GM19351 (cell line): ENCODE measurements around the gene SECISBP2L.

Experiments
- ATAC-seq: cut with Tn5 transposase; IDR thresholded peaks from one replicate; pipeline ENCODE4 v1.9.1; 2021; ENCODE audit warnings: mild to moderate bottlenecking, moderate library complexity; ENCODE audit not compliant: unreplicated experiment

SECISBP2L gene

DNA sequence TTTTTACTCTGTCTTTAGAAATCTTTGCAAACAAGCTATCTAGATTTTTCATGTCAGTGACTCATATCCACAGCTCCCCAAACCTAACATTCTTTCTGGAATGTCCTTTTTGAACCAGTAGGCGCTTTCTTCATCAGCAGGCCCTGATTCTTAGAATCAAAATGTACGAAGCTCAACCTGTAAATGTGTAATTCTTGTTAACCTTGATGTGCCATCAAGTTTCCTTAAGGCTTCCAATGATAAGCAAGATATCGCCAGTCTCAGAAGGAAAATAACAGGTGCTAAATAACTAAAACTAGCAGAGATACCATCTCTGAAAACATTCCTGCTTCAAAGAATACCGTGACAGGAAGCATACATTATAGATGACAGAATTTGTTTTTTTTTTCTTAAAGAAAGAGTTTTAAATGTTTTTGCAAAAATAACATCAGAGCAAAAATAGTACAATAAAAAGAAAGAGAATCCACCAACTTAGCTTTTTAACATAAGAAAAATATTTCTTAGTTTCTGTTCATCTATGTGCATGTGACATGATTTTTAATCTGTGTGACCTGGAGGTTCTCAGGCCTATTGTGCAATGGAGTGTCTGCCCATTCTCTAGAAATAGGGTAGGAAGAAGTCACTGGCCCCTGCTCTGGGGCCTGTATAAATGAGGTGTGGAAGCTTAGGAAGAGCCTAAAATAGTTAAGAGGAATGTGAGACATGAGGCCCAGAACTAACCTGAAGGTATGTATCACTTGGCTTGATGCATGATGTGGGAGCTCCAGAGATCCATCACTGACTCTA lies 14.7 kb upstream of the SECISBP2L start:
- ATAC-seq, result no peak

DNA sequence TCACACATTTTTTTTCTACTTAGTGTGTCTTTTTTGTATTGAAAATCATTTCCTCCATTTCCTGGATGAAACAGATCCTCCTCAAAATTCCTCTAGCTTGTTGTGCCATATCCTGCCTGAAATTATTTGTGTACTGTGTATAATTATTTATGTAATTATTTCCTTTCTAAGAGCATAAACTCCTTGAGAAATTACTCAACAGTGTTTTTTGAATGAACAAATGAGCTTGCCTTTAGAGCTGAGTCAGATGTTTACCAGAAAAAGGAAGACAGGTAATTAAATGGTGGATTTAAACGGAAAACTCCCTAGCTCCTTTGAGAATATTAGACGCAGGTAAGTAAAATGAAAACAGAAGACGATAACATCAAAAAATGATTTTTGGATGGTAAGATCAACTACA lies 13.2 kb upstream of the SECISBP2L start:
- ATAC-seq, result no peak

DNA sequence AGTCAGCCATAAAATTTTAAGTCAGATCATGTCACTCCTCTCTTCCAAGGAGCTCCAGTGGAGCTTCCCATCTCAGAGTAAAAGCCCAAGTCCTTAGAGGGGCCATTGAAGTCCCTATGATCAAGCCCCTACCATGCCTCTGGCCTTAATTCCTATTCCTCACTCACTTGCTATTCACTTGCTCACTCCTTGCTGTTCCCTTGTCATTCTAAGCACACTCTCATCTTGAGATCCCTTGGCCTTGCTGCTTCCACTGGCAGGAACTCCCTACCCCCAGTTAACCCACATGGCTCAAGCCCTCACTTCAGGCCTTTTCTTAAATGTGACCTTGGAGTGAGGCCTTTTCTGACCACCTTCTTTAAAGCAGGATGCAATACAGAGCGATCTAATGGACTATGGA lies 12.3 kb upstream of the SECISBP2L start:
- no peak for ATAC-seq

DNA sequence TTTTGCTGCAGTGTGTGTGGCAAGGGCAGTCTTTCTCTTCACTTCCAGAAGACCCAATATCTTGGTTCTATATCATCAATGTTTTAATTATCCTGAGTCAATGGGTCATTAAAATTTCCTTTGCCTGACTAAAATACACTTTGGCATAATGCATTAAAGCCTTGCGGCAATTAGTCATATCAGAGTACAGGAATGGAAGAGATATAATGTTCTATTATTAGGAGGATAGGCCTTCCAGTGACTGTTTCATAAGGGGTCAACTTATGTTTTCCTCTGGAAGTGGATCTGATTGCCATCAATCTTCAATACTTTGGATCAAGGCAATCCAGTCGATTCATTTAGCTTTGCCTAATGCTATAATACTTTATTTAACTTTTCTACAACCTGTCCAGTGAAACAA lies 9.4 kb upstream of the SECISBP2L start:
- no peak for ATAC-seq

DNA sequence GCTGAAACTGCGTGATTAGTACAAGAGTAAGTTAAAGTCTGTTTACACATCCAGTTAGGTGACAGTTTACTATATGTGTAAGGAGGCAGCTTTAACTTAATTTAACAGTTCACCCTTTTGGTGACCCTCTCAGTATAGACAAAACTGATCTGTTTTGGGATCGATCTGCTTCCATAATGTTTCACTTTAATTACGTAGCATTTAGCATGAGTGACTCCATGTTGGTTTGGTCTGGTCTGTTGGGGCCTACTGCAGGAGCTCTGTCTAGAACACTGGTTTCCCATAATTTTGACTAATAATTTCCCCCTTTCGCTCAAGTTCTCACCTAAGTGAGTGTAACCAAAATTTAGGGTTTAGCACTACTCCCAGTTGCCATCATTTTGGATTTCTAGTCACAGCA lies 6.4 kb upstream of the SECISBP2L start:
- ATAC-seq, result no peak

DNA sequence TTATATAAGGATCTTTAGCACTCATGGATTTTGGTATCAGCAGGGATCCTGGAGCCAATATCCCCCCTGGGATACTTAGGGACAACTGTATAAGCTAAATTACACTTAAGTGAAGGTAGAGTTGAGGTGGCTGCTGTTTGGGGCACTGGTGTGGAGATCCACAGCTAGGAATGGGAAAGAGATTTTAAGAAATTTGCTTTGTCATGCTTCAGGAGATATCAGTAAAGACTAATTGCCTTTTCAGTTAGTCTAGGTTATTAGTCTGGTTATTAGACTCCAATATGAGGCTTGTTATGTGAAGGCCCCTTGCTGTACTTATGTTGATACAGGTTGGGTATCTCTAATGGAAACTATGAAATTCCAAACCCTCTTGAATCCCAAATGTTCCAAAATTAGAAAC lies 1.2 kb upstream of the SECISBP2L start:
- ATAC-seq, result no peak

DNA sequence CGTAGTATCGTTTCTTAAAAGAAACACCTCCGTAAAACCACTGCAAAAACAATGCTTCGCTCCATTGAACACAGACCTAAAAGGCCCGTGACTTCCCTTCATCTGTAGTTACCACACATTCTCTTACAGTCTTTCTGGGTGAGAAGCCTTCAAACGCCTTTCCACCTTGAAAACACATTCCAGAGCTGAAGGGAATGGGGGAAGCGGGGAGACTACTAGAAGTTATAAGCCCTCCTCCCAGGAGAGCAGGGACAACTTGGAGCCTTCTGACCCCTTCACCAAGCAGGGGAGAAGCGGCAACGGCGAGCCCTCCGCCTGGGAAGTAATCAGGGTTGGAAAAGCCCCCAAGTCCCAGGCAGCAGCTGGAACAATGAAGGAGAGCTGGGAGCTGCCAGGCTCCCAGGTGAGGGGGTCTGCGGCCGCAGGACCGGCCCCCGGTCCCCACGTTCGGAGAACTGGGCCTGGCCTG lies 461 bp downstream of the SECISBP2L start:
- peak; percentile 40 for ATAC-seq

DNA sequence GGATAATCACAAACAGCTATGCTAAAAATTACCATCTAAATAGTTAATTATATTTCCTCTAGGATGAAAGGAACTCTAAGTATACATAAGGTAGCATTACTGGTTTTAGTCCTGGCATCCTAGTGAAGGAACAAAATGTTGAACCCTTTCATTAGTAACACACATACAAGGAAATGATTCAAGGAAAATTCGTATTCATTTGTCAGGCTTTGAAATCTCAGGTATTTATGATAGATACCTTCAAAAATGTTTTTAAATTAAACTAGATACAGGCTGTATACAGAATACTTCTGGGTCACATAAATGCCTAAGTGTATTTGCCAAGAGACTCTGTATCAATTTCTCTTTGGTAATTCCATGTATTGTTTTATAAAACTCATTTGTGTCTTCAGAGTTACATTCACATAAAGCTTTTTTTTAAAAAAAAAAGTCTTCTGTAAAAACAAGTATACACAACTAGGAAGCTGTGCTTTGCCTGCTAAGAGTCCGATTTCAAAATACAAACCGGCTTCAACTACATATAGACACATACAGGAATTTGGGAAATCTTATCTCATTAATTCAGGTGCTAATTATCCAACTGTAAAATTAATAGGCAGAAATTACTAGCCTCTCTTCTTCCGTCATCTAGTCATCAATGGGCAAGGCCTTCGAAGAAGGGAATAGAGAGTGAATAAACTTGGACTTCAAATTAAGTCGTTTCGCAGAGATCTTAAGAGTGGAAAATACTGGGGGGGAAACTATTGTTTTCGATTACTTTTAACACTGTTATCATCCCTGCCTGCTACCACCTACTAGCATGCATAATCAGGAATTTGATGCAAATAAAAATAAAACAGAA lies 1.3 kb downstream of the SECISBP2L start:
- no peak for ATAC-seq

DNA sequence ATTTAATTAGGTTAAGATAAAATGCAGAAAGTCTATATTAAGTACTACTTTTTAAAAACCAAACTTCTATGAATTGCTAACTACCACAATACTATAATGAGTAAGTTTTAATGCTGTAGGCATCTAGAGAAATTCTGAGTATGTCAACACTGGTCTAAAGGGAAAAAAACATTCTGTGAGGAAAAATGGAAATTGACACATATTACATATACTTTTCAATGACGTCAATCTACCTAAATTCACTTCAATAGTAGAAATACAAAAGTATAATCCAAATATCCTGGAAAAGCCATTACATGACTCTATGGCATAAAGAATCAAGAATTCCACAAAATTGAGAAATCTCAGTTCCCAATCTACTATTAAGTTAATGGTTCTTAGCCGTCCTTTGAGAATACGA lies 2.2 kb downstream of the SECISBP2L start:
- no peak for ATAC-seq

DNA sequence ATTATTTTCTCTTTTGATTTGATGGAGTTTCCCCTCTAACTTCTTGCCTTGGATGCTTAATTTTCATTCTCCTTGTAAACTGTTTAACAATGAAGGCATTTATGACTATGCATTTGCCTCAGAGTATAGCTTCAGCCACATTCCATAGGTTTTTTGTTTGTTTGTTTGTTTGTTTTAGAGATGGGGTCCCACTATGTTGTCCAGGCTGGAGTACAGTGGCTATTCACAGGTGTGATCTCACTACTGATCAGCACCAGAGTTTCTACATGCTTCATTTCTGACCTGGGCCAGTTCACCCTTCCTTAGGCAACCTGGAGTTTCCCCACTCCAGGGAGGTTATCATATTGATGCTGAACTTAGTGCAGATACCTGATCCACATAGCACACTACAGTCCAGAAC lies 4.1 kb downstream of the SECISBP2L start:
- ATAC-seq, result no peak

DNA sequence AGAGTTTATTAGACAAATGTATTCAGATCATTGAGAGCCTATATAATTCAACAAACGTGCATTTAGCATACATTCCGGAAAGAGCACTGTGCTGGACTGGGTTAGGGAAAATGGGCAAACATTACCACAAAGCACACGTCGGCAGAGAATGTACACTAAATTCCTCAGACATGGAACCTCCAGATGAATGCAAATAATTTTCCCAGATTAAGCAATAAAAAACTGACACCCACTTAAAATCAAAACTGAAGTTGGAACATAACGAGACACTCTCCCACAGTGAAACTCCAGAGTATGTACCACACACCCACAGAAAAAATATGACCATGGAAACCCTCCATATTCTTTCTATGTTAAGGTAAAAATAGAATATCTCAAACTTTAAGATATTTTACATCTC lies 4.8 kb downstream of the SECISBP2L start:
- no peak for ATAC-seq

DNA sequence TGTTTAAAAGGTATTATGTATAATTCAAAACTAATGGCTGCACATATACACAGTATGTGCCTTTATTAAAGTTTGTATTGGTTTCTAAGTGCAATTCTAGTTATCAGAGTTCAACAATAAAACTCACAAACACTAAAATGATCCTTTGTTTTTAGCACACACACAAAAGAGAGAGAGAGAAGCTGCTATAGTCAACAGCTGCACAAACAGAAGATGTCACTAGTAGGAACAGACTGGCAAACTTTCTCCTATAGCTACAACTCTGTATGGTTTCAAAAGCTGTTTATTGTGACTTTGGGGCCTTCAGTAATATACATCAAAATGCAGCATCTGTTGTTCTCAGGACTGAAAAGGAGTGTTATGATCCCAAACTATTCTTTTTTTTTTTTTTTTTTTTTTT lies 6.1 kb downstream of the SECISBP2L start:
- no peak for ATAC-seq

DNA sequence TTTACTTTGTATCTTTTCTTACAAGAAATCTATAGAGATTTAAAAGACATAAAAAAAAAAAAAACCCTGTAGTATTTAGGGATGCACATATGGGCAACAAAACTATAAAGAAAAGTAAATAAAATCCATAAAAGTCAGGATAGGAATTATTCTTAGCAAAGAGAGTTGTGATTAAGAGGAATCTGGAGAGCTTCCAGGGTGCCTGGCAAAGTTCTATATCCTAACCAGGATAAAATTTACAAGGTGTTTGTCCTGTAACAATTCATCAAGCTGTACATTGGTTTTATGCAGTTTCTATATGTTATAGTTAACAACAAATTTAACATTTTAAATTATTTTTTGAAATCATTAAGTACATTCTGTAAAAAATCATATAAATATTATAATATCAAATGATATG lies 7.9 kb downstream of the SECISBP2L start:
- no peak for ATAC-seq

DNA sequence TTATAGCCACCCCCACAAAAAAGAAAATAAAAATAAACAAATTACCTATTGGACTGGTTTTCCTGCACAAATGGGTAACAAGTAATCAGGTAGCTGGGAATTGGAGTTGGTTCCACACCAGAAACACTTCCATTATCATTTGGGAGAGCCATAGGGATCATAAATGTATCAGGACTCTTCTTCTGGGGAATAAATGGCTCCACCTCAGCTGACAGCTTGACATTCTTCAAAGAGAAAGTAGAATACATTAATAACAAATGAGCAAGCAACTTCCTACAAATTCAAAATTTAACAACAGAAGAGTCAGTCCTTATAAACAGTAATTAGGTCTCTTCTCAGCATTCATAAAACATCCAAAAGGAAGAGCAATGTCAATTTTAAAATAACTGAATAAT lies 8.7 kb downstream of the SECISBP2L start:
- no peak for ATAC-seq

DNA sequence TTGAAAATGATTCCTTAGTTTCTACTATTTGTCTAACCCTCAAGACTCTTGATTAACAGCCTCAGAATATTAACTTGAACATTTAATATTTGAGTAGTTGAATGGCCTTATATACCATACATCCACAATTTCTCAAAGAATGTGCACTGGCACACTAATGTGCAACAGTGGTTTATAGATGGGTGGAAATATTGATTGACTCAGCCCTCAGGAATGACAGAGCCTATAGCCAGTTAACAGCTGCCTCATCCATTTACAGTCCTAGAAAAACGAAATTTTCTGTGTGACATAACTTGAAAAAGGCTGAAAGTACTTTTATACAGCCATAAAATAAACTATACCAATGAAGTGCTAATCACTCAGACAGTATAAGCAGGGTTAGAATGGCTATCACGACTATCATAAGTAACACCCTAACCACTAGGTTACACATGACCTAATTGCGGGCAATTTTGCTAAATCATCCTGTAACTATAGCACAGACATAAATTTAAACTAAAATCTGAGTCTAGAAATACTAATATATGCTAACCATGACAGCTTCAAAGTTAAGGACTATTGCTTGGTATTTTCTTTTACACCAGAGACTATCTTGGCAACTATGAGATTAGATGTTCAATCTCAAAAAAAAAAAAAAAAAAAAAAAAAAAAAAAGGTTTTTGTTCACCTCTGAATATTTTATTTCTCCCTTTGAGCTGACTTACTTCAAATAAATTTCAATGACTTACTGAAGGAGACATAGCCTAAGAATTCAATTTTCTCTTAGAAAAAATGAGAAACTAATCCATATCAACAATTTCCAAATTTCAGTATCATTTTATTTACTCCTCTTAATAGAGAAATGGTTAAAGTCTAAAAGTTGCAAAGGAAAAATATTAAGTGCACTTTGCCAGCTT lies 9.3 kb downstream of the SECISBP2L start:
- ATAC-seq, result no peak

DNA sequence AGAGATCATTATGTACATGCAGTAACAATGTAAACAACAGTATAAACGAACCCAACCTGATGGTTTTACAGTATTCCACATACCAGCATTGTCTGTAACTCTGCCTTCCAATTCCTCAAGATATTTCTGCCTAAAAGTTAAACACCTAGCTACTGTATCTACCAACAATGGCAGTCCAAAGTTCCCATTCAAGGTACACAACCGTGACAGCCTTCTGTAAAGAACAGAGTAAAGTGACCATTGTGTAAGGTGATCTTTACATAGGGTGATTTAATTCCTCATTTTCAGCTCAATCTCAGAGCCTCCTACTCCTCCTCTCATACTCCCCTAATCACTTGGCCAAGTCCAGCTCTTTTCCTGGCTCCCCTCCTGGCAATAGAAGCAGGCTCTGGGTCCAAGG lies 10.4 kb downstream of the SECISBP2L start:
- no peak for ATAC-seq

DNA sequence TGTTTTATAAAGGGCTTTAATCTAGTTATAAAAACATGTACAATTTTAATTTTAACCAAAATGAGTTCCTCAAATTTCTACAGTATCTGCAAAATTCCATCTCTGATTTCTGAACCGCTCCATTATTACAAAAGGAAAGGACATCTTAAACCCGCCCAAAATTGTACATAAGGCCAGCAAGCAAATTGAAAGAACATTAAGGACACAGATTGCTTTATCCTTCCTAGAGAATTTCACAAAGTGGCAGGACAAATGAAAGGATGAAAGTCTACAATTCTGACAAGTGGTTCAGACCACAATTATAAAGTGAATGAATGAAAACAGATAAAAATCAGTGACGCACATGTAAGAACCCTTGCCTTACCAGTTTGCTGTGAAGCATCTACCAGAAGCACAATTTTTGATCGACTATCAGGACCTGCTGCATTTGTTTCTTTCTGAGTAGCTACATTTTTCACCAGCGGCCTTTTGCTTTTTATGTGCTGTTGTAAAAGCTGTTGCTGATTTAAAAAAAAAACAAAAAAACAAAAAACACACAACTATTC lies 13.6 kb downstream of the SECISBP2L start:
- ATAC-seq, result no peak

DNA sequence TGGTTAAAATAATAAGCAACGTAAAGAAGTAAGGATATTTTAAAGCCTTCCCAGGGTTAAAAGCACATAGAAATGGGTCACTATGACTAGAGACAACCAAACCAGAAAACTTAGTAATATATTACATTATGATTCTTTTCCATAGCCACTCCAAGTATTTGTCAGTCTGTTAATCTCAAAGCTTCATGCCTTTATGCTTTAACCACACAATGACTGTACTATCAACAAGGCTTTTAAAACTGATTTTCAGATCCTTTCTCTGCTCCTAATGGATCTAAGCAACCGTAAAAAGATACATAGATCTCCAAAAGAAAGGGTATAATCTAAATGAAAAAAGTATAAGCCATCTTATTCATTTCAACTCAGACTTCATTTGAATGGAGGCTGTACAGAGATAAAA lies 14.4 kb downstream of the SECISBP2L start:
- no peak for ATAC-seq

DNA sequence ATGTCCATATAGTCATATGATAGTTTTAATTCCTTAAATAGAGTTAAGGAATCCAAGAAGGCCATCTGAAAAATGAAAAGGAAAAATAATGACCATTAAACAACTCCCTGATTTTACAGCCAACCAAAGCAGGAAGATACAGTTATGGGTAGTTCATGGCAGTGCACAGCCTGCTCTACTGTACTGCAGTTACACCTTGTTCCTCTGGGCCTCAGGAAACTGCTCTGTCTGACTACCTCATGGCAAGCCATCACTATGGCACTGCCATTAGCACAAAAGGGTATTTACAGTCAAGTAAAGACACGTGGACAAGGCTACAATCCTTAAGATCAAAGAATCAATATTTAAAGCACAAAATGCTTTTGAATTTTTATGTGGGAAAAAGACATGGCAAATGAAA lies 19.5 kb downstream of the SECISBP2L start:
- ATAC-seq, result no peak

DNA sequence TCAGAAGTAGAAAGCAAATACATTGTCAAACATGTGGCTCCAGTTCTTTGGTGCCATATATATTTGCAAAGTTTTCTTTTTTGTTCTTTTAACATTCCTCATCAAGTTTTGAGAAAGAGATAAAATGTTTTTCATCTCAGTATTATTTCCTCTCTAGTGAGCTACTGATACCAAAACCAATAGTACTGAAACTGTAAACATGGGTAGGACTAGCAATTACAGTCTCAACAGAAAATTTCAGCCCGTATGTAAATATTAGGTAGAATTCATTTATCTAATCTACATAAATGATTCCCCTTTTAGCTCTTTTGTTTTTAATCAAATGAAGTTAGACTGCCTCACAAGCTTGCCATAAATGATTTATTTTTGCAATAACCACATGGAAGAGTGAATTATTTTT lies 21.4 kb downstream of the SECISBP2L start:
- ATAC-seq, result peak; percentile 72

DNA sequence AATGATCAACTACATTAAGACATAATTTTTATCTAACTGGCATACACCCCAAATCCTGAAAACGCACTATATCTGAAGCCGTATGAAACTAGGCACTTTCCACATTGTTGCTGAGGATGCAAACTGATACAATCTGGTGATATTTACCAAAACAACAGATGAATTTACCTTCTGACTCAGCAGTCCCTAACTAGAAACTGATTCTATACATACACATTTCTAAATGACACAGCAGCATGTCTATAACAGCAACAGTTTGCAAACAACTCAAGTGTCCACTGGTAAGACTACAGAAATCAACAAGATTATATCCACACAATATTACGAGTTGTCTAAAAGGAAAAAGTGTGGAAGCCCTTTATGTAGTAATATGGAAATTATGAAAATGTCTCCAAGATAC lies 22.9 kb downstream of the SECISBP2L start:
- peak; percentile 88 for ATAC-seq
